Testis (tissue), 3 donors: ENCODE results near the gene CFAP97D2. TPM values are rescaled to one million over a fixed set of nuclear protein-coding genes. Genes with fewer than 3 reads are reported as not detected.

ENCODE experiments used
- DNase-seq: peaks from one replicate; pipeline ENCODE4 v3.0.0-alpha.2; 2019
- H3K27ac ChIP-seq, 2 donors: fragments of 200-600 bp; sonication (generic); one replicate each; pipeline ENCODE4 v1.5.1; 2019
- H3K27me3 ChIP-seq: fragments of 200-600 bp; sonication (generic); one replicate; pipeline ENCODE4 v1.5.1; 2019
- H3K36me3 ChIP-seq: fragments of 200-600 bp; sonication (generic); one replicate; pipeline ENCODE4 v1.5.1; 2017; ENCODE audit warnings: low read depth; ENCODE audit errors: missing control alignments
- H3K4me1 ChIP-seq: fragments of 200-600 bp; sonication (generic); one replicate; pipeline ENCODE4 v1.5.1; 2019
- H3K4me3 ChIP-seq, 2 donors: fragments of 200-600 bp; sonication (generic); one replicate each; pipeline ENCODE4 v1.5.1; 2017 to 2019
- H3K9me3 ChIP-seq: fragments of 200-600 bp; sonication (generic); one replicate; pipeline ENCODE4 v1.5.1; 2017
- CTCF ChIP-seq, 3 experiments: fragments of 450-650 bp in 2 of 3; fragments of 200-600 bp in 1 of 3; sonication (generic) in 1 of 3; IDR thresholded peaks; one replicate each; pipeline ENCODE4 v1.5.1; 2016 to 2019; ENCODE audit warnings: antibody characterized with exemption in 3 of 3, mild to moderate bottlenecking in 2 of 3, moderate library complexity in 1 of 3
- POLR2A ChIP-seq: fragments of 450-650 bp; IDR thresholded peaks from one replicate; pipeline ENCODE4 v1.6.1; 2017; ENCODE audit warnings: antibody characterized with exemption, mild to moderate bottlenecking, moderate library complexity
- WGBS, 2 donors: methylation state at CpG; one replicate each; pipeline ENCODE4 v1.1.5; 2018; 5-methylcytosine and 5-hydroxymethylcytosine counted together
- intact Hi-C: fragments of 100-400 bp; cut with DNase I; formaldehyde crosslinking; loops from one replicate; pipeline ENCODE4 v1.15.1; 2023; ENCODE audit warnings: low total_unique reads
- polyA plus RNA-seq: library from polyadenylated mRNA; stranded (reverse); fragments of 350-450 nt; fragmentation: Illumina TruSeq; extraction: RNeasy Lipid Tissue Mini Kit (QIAGEN cat#74804); gene quantifications from one replicate; pipeline ENCODE4 v1.2.3, GENCODE V29; 2014; ENCODE audit warnings: low read depth, low replicate concordance; ENCODE audit not compliant: insufficient read depth
- total RNA-seq, 2 donors: library from RNA; depleted of rRNA; stranded (reverse); fragments of >200 nt; gene quantifications; one replicate each; pipeline ENCODE4 v1.2.3, GENCODE V29; 2016

CFAP97D2 gene
- total and polyA plus RNA-seq, 3 donors from 2014 or later: 1.5 to 2.7 (median 2.3) TPM

GRCh38 chr13:114134944-114135610, 44.0 kb upstream of the CFAP97D2 start:
- Histone ChIP-seq H3K4me3 (no peak overlapping the region), H3K9me3 (no peaks in the 10 kb centered on the region), H3K36me3 (no peaks in the 10 kb centered on the region), H3K27ac (no peak overlapping the region), H3K27me3 (no peaks in the 10 kb centered on the region), H3K4me1 (peaks cover 7% of the 10 kb centered on the region)
- WGBS, 2 donors: 65 to 79% methylated on average over 12 of the region's 12 CpGs
- TF ChIP-seq CTCF (IDR thresholded peaks at IDR 0.05): no peak
- TF ChIP-seq POLR2A: no peak
- intact Hi-C loops: no loop called here
- DNase-seq: no peak

- intact Hi-C loops: no loop called here
- no peak for TF ChIP-seq POLR2A
- TF ChIP-seq CTCF (IDR thresholded peaks at IDR 0.05): no peak
- Histone ChIP-seq H3K9me3 (no peaks in the 10 kb centered on the region), H3K27me3 (no peaks in the 10 kb centered on the region), H3K4me3 (no peak overlapping the region), H3K27ac (no peak overlapping the region), H3K36me3 (no peaks in the 10 kb centered on the region), H3K4me1 (peaks cover 11% of the 10 kb centered on the region)
- 87 to 91% methylated on average over 11 to 15 of the region's 15 CpGs for WGBS, 2 donors
- no peak for DNase-seq
These were observed 43.3 kb upstream of the CFAP97D2 start for GRCh38 chr13:114135731-114136171.

GRCh38 chr13:114136576-114136975, 42.5 kb upstream of the CFAP97D2 start:
- no peak for TF ChIP-seq CTCF (IDR thresholded peaks at IDR 0.05)
- no peaks in the 10 kb centered on the region for H3K27me3 ChIP-seq
- intact Hi-C loops: no loop called here
- no peaks in the 10 kb centered on the region for H3K36me3 ChIP-seq
- 84 to 98% methylated on average over 7 of the region's 7 CpGs for WGBS, 2 donors
- no peaks in the 10 kb centered on the region for H3K9me3 ChIP-seq
- H3K4me1 ChIP-seq: peaks cover 8% of the 10 kb centered on the region
- no peak overlapping the region for H3K4me3 ChIP-seq
- DNase-seq: no peak
- H3K27ac ChIP-seq: no peak overlapping the region

- Histone ChIP-seq H3K27me3 (no peaks in the 10 kb centered on the region), H3K36me3 (no peaks in the 10 kb centered on the region), H3K9me3 (no peaks in the 10 kb centered on the region), H3K4me3 (no peak overlapping the region), H3K4me1 (peaks cover 5% of the 10 kb centered on the region), H3K27ac (no peak overlapping the region)
- DNase-seq: no peak
- 40 to 46% methylated on average over 22 to 25 of the region's 25 CpGs for WGBS, 2 donors
- intact Hi-C loops: no loop called here
- TF ChIP-seq CTCF (IDR thresholded peaks at IDR 0.05): no peak
- no peak for TF ChIP-seq POLR2A
These were observed 38.7 kb upstream of the CFAP97D2 start for GRCh38 chr13:114140131-114140905.
